Thymus (tissue), 11 donors: ENCODE data around the gene GRHL1. TPM values are rescaled to one million over a fixed set of nuclear protein-coding genes. Genes with fewer than 3 reads are reported as not detected.

Source experiments
- DNase-seq, 9 donors: peaks; one replicate each; pipeline ENCODE4 v3.0.0-alpha.2; 2013; ENCODE audit warnings: low spot score in 9 of 9, low read depth in 6 of 9, missing footprints in 1 of 9
- H3K27ac ChIP-seq, 2 donors: one replicate each; pipeline ENCODE4 v1.5.1; 2013; ENCODE audit warnings: control low read depth in 1 of 2, low read depth in 1 of 2, low read length in 1 of 2, mild to moderate bottlenecking in 1 of 2, moderate library complexity in 1 of 2
- H3K27me3 ChIP-seq, 2 donors: one replicate each; pipeline ENCODE4 v1.5.1; 2013; ENCODE audit warnings: low read length in 1 of 2; ENCODE audit not compliant: control insufficient read depth in 2 of 2, insufficient read depth in 1 of 2
- H3K36me3 ChIP-seq, 2 donors: one replicate each; pipeline ENCODE4 v1.5.1; 2013; ENCODE audit warnings: low read length in 1 of 2, mild to moderate bottlenecking in 1 of 2, moderate library complexity in 1 of 2; ENCODE audit not compliant: control insufficient read depth in 2 of 2, insufficient read depth in 2 of 2
- H3K4me1 ChIP-seq, 2 donors: one replicate each; pipeline ENCODE4 v1.5.1; 2013; ENCODE audit warnings: low read length in 2 of 2; ENCODE audit not compliant: control insufficient read depth in 2 of 2, insufficient read depth in 2 of 2
- H3K4me3 ChIP-seq, 2 donors: one replicate each; pipeline ENCODE4 v1.5.1; 2013; ENCODE audit warnings: low read length in 2 of 2, control low read depth in 1 of 2, mild to moderate bottlenecking in 1 of 2
- H3K9me3 ChIP-seq, 2 donors: one replicate each; pipeline ENCODE4 v1.5.1; 2013; ENCODE audit warnings: low read length in 1 of 2, mild to moderate bottlenecking in 1 of 2; ENCODE audit not compliant: control insufficient read depth in 2 of 2, insufficient read depth in 1 of 2
- WGBS: extraction: QIAGEN DNeasy Blood & Tissue Kit; methylation state at CpG from one replicate; pipeline ENCODE4 v1.1.7; 2013; 5-methylcytosine and 5-hydroxymethylcytosine counted together
- polyA plus RNA-seq: library from polyadenylated mRNA; stranded (reverse); fragments of 200-250 nt; gene quantifications from one replicate; pipeline ENCODE4 v1.2.3, GENCODE V29; 2013
- total RNA-seq: library from RNA; stranded (reverse); fragments of 120-200 nt; gene quantifications from one replicate; pipeline ENCODE4 v1.2.4, GENCODE V29; 2013
- donor health status: healthy.

Gene GRHL1
- total and polyA plus RNA-seq, 2 donors = 1.2 to 7.9 TPM

GRCh38 chr2:10002681-10003080, 51.2 kb downstream of the GRHL1 start:
- 97% methylated on average over 9 of the region's 9 CpGs for WGBS
- no peaks in the 10 kb centered on the region for H3K36me3 ChIP-seq
- no peak overlapping the region for H3K4me3 ChIP-seq
- no peak for DNase-seq
- H3K9me3 ChIP-seq = peaks cover 0 to 8% of the 10 kb centered on the region in 2 donors
- no peaks in the 10 kb centered on the region for H3K4me1 ChIP-seq
- H3K27me3 ChIP-seq = peaks cover 4 to 24% of the 10 kb centered on the region in 2 donors
- H3K27ac ChIP-seq = no peak overlapping the region

DNA sequence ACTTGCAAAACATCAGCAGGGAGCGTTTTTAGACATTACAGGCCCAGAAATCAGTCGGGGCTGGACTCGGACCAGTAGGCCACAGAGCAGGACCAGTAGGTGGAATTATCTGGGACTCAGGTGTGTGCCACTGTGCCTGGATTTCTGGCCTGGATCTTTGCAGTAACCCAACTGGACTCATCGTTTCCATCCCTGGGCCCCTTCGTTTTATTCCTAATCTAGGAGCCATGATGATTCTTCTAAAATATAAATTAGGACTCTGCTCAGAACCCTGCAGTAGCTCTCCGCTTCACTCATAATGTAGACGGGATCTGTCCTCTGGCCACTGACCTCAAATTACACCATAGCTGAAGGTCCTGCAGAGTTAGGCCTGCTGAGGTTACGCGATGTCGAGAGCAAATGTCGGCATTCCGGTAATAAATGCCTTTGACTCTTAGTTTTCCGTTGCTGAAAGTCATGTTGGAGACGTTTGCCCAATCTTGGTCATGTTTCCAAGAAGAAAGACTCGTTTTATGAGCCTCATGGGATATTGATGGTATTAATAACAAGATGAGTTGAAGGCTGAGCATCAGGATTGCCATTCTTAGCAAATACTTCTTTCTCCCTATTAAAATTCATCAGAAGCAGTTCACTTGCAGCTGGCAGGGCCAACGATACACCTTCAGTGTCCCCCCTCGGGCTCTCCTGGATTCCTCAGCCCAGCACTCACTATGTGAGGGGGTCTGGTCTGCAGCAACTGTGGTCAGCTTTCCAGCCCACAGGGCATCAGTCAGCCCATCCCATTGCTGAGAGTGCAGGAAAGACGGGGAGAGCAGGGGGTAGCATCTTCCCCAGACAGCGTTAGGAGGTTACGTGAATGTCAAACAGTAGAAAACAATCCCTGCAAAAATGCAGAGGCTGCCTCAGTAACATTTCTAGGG, 52.0 kb downstream of the GRHL1 start:
- H3K27ac ChIP-seq = no peak overlapping the region
- peaks cover 0 to 8% of the 10 kb centered on the region in 2 donors for H3K9me3 ChIP-seq
- peaks cover 4 to 31% of the 10 kb centered on the region in 2 donors for H3K27me3 ChIP-seq
- no peak for DNase-seq
- H3K36me3 ChIP-seq = no peaks in the 10 kb centered on the region
- no peak overlapping the region for H3K4me3 ChIP-seq
- WGBS = 96% methylated on average over 20 of the region's 20 CpGs
- H3K4me1 ChIP-seq = no peaks in the 10 kb centered on the region

DNA sequence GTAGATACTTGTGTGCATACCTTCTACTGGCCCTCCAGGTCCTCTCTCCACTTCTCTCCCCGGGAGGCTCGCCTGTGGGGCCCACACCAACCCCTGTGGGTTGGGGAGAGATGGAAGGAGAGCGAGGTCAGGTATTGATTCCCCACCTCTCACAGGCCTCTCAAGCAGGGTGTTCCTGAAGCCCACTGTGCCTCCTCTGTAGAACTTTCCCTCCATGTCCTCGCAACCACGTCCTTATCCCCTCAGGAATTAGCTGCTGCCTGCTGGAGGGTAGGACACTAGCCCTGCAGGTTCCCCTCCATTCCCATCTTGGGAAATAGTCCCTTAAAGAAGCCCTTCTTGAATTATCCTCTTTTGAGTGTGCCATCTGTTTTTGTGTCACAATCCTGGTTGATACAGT, 52.9 kb downstream of the GRHL1 start:
- Histone ChIP-seq H3K4me3 (no peak overlapping the region), H3K9me3 (peaks cover 0 to 8% of the 10 kb centered on the region in 2 donors), H3K27me3 (peaks cover 4 to 39% of the 10 kb centered on the region in 2 donors), H3K27ac (no peak overlapping the region), H3K36me3 (no peaks in the 10 kb centered on the region), H3K4me1 (no peaks in the 10 kb centered on the region)
- WGBS = 99% methylated on average over 5 of the region's 5 CpGs
- no peak for DNase-seq

DNA sequence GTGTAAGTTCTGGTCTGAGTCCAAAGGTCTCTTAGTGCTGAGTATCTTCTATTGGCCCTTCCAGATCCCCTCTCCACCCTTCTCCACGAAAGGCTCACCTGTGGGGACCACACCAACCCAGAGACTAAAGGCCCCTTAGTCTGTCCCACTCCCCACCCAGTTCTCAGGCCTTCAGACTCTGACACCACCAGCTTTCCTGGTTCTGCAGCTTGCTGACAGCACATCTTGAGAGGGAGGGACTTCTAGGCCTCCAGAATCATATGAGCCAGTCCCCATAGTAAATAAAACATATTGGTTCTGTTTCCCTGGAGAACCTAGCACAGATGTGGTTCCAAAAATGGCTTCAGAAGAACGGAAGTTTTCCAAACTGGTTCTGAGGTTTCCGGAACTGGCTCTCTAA, 53.3 kb downstream of the GRHL1 start:
- no peak for DNase-seq

GRCh38 chr2:10005461-10006235, 54.2 kb downstream of the GRHL1 start:
- no peak for DNase-seq
- peaks cover 4 to 41% of the 10 kb centered on the region in 2 donors for H3K27me3 ChIP-seq
- 93% methylated on average over 17 of the region's 17 CpGs for WGBS
- H3K4me1 ChIP-seq = no peaks in the 10 kb centered on the region
- no peak overlapping the region for H3K4me3 ChIP-seq
- H3K36me3 ChIP-seq = no peaks in the 10 kb centered on the region
- H3K9me3 ChIP-seq = peaks cover 0 to 8% of the 10 kb centered on the region in 2 donors
- no peak overlapping the region for H3K27ac ChIP-seq

More for the DNA sequence above, 53.3 kb downstream of the GRHL1 start:
- Histone ChIP-seq H3K27ac (no peak overlapping the region), H3K4me1 (no peaks in the 10 kb centered on the region), H3K27me3 (peaks cover 4 to 41% of the 10 kb centered on the region in 2 donors), H3K4me3 (no peak overlapping the region), H3K9me3 (peaks cover 0 to 8% of the 10 kb centered on the region in 2 donors), H3K36me3 (no peaks in the 10 kb centered on the region)
- WGBS = 88% methylated on average over 3 of the region's 3 CpGs

DNA sequence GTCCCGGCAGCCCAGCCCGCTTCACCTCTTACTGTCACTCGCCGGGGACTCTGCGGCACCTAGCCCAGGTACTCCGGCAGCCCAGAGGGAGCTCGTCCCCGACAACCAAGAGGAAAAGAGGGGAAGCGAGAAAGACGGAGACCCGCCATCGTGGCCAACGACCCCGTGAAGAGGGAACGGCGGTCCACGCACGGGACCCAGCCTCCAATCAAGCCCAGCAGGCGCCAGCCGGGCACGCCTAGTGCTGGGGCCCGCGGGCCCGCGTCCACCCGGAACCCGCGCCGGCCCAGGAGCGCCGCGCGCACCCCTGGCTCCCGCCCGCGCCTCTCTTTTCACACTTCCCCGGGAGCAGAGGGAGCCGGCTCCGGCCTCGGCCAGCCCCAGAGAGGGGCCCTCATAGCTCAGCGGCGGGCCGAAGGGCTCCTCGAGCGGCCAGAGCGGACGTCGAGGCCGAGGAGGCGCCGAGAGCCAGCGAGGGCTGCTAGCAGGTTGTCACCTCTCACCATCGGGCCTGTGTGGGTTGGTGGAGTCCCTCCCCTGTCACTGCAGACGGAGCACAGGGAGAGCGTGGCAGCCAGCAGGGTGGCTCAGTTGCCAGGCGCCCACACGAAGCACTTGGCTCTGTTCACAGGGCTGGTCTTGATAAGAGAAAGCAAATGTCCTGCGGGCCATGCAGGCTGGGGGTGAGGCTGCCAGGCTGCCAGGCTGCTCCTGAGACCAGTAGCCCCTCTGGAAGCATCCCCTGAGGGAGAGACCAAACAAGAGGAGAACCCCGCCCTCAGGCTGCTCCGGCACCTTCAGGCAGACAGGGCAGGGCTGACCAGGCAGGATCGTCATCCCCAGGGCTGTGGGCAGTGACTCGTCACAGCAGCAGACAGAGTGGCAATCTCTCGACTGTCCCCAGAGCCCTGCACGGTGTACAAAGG, 55.0 kb downstream of the GRHL1 start:
- 54% methylated on average over 64 of the region's 64 CpGs for WGBS
- no peaks in the 10 kb centered on the region for H3K4me1 ChIP-seq

GRCh38 chr2:10007435-10007834, 55.9 kb downstream of the GRHL1 start:
- no peaks in the 10 kb centered on the region for H3K36me3 ChIP-seq
- H3K4me1 ChIP-seq = no peaks in the 10 kb centered on the region
- H3K27me3 ChIP-seq = peaks cover 4 to 41% of the 10 kb centered on the region in 2 donors
- no peak overlapping the region for H3K4me3 ChIP-seq
- H3K9me3 ChIP-seq = peaks cover 4 to 26% of the 10 kb centered on the region in 2 donors
- no peak overlapping the region for H3K27ac ChIP-seq
- 95% methylated on average over 9 of the region's 9 CpGs for WGBS
- no peak for DNase-seq

More for the DNA sequence above, 55.0 kb downstream of the GRHL1 start:
- Histone ChIP-seq H3K4me3 (no peak overlapping the region), H3K36me3 (no peaks in the 10 kb centered on the region), H3K27me3 (peaks cover 4 to 41% of the 10 kb centered on the region in 2 donors), H3K9me3 (peaks cover 4 to 16% of the 10 kb centered on the region in 2 donors), H3K27ac (no peak overlapping the region)
- no peak for DNase-seq

- 87% methylated on average over 22 of the region's 22 CpGs for WGBS
- no peak for DNase-seq
Observed at GRCh38 chr2:10007921-10008808, 56.7 kb downstream of the GRHL1 start.

More at GRCh38 chr2:10007921-10008808, 56.7 kb downstream of the GRHL1 start:
- peaks cover 4 to 41% of the 10 kb centered on the region in 2 donors for H3K27me3 ChIP-seq
- no peaks in the 10 kb centered on the region for H3K36me3 ChIP-seq
- peaks cover 9 to 33% of the 10 kb centered on the region in 2 donors for H3K9me3 ChIP-seq
- H3K4me3 ChIP-seq = no peak overlapping the region
- no peak overlapping the region for H3K27ac ChIP-seq
- H3K4me1 ChIP-seq = no peaks in the 10 kb centered on the region
